Measurements from ENCODE around the gene QRFPR.

- TF ChIP-seq CTCF (IDR thresholded peaks at IDR 0.05; ENCODE audit: low read depth, low read length) (no peak), EZH2phosphoT487 (IDR thresholded peaks at IDR 0.05; ENCODE audit: low read depth) (no peak)
Observed at GRCh38 chr4:121392426-121393086, 11.7 kb upstream of the QRFPR start.

Data from OCI-LY3 (cell line).